SJCRH30 (cell line): ENCODE data around the gene IGLON5. TPM values are rescaled to one million over a fixed set of nuclear protein-coding genes. Genes with fewer than 3 reads are reported as not detected.
A peak's percentile ranks its signal among the peaks of the same experiment; 100 is the strongest.

Experiments used
- DNase-seq, 2 experiments: peaks; one replicate each; pipeline ENCODE4 v3.0.0-alpha.2; 2015 to 2020
- H3K27ac ChIP-seq: fragments of 250-450 bp; sonication (Bioruptor Pico); 2 replicates; pipeline ENCODE4 v1.5.1; 2020; ENCODE audit warnings: mild to moderate bottlenecking, moderate library complexity
- H3K27me3 ChIP-seq: fragments of 250-450 bp; sonication (Bioruptor Pico); 2 replicates; pipeline ENCODE4 v1.5.1; 2020; ENCODE audit warnings: mild to moderate bottlenecking, moderate library complexity
- H3K36me3 ChIP-seq: fragments of 250-450 bp; sonication (Bioruptor Pico); 2 replicates; pipeline ENCODE4 v1.5.1; 2020; ENCODE audit warnings: mild to moderate bottlenecking, moderate library complexity
- H3K4me1 ChIP-seq: fragments of 250-450 bp; sonication (Bioruptor Pico); 2 replicates; pipeline ENCODE4 v1.5.1; 2020; ENCODE audit warnings: mild to moderate bottlenecking, moderate library complexity
- H3K4me3 ChIP-seq: fragments of 250-450 bp; sonication (Bioruptor Pico); 2 replicates; pipeline ENCODE4 v1.5.1; 2020; ENCODE audit warnings: mild to moderate bottlenecking, moderate library complexity
- H3K9me3 ChIP-seq: fragments of 250-450 bp; sonication (Bioruptor Pico); replicated peaks from 2 replicates; pipeline ENCODE4 v1.5.1; 2020; ENCODE audit warnings: mild to moderate bottlenecking, moderate library complexity
- total RNA-seq: library from RNA; depleted of rRNA; stranded (reverse); fragments of >200 nt; shearing (Covaris generic); gene quantifications from 2 replicates; pipeline ENCODE4 v1.2.3, GENCODE V29; 2014

The IGLON5 gene
- total RNA-seq, 1 experiment from 2014 or later = not detected

DNA sequence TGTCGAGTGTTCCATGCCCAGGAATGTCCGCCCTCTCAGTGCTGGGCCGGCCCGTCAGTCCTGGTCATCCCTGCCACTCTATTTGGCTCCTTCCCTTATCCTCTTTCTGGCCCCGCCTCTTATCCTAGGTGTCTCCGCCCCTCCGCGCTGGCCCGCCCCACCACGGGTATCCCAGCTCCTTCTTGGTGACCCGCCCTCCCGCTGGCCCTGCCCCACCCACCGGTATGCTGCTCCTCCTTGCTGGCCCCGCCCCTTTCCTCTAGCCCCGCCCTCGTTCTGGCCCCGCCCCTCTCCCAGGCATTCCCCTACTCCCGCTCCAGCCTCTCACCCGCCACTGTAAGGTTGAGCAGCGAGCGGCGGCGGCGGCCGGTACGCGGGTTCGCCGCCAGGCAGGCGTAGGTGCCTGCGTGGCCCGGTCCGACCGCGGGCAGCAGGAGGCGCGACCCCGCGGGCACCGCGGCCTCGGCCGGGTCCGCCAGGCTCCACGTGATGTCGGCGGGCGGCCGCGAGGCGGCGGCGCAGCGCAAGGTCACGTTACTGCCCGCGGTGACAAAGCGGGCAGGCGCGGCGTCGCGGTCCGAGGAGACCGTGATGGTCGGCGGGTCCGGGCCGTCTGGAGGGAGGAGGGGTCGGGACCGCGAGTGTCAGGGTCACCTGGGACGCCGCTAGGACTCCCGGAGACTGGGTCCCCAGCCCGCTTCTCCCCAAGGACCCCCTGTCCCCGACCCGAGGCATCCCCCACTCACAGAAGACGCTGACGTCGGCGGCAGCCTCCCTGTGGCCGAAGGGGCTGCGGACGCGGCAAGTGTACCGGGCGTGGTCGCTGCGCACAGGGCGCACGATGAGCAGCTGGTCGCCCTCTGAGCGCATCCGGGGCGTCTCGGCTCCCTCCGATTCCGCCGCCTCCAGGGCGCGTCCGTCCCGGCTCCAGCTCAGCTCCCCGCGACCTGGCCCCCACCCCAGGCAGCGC lies 28.5 kb downstream of the IGLON5 start:
- Histone ChIP-seq H3K9me3 (no peaks in the 10 kb centered on the region), H3K36me3 (no peaks in the 10 kb centered on the region), H3K27me3 (no peaks in the 10 kb centered on the region), H3K4me1 (no peaks in the 10 kb centered on the region), H3K4me3 (no peak overlapping the region), H3K27ac (no peak overlapping the region)
- DNase-seq = peak; percentile 18 to 42

DNA sequence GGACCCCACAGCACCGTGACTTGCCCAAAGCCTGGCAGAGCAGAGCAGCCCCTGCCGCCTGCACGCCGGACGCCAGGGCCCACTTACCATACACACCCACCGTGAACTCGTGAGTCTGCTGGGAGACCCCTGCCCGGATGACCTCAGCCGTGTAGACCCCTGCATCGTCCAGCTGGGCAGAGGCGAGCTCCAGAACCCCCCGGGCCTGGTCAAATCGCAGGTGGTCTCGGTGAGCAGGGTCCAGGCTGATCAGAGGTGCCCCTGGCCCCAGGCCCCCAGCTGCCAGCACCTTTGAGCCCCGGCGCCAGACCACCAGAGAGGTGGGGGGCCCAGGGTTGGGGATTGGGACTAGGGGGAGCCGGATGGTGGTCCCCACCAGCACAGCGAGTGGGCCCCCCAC lies 29.6 kb downstream of the IGLON5 start:
- no peaks in the 10 kb centered on the region for H3K9me3 ChIP-seq
- H3K36me3 ChIP-seq = no peaks in the 10 kb centered on the region
- no peak overlapping the region for H3K4me3 ChIP-seq
- H3K27me3 ChIP-seq = no peaks in the 10 kb centered on the region
- H3K4me1 ChIP-seq = no peaks in the 10 kb centered on the region
- no peak for DNase-seq
- no peak overlapping the region for H3K27ac ChIP-seq

DNA sequence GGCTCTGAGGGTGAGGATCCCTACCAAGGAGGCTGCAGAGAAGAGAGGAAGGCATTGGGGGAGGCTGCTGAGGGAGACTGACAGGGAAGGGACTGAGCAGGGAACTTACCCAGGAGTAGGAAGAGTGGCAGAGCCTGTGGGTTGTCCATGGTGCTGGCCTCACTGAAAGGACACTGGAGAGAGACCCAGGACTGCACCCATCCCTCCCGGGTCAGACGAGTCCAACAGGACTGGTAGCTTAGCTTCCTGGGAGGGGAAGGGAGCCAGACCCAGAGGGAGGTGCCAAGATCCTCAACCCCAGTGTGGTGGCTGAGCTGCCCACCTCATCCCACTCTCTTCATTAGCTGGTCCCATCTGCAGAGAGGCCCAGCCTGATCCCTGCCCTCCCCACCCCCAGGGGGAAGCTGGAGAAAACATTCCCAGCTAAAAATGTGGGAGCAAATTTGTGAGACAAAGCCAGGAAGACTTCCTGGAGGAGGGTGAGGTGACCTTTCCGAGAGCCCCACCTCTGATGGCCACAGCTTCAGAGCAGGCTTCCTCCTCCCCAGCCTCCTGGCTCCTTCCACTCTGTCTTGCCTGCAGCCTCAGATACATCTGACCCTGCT lies 30.6 kb downstream of the IGLON5 start, which contains the start of gene VSIG10L:
Gene VSIG10L, minus strand, starts transcription at position 164 of the 605 bp plus-strand sequence. Its CDS starts 15 bp downstream, at position 149.
- H3K4me3 ChIP-seq = no peak within 1 kb of the TSS
- H3K27ac ChIP-seq = no peak within 1 kb of the TSS
- no peaks in the 10 kb centered on the region for H3K9me3 ChIP-seq
- DNase-seq = no peak
- H3K4me1 ChIP-seq = no peaks in the 10 kb centered on the region
- H3K27me3 ChIP-seq = no peaks in the 10 kb centered on the region
- H3K36me3 ChIP-seq = no peaks in the 10 kb centered on the region

GRCh38 chr19:51342631-51343569 lies 31.5 kb downstream of the IGLON5 start:
- no peaks in the 10 kb centered on the region for H3K9me3 ChIP-seq
- H3K4me3 ChIP-seq = no peak overlapping the region
- no peak overlapping the region for H3K27ac ChIP-seq
- no peak for DNase-seq
- H3K4me1 ChIP-seq = no peaks in the 10 kb centered on the region
- no peaks in the 10 kb centered on the region for H3K36me3 ChIP-seq
- no peaks in the 10 kb centered on the region for H3K27me3 ChIP-seq

DNA sequence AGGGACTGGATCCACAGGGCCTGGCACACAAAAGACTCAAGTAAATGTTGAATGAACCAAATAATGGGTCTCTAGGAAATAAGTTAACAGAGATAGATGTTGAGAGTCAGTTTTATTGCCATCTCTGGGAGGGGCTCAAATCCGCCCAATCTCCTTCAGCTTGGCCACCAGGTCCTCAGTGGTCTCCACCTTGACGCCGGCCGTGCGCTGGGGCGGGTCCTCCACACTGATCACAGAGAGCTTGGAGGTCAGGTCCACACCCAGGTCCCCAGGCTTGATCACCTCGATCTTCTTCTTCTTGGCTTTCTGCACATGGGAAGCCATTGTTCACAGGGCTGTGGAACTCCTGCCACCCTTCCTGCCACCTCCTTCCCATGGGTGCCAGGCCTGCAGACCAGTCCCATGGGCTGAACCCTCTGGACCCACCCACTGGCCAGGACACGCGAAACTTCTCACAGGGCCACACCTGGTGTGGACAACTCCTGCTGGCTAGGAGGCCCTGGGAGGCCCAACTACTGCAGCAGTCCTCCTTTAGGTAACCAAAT lies 33.7 kb downstream of the IGLON5 start:
- Histone ChIP-seq H3K9me3 (no peaks in the 10 kb centered on the region), H3K27ac (no peak overlapping the region), H3K27me3 (no peaks in the 10 kb centered on the region), H3K4me3 (no peak overlapping the region), H3K36me3 (no peaks in the 10 kb centered on the region), H3K4me1 (peaks cover 3% of the 10 kb centered on the region; the same call in 1 of the 2 replicates)
- DNase-seq = no peak

- Histone ChIP-seq H3K27me3 (no peaks in the 10 kb centered on the region), H3K4me1 (peaks cover 11% of the 10 kb centered on the region; the same call in 1 of the 2 replicates), H3K36me3 (no peaks in the 10 kb centered on the region), H3K27ac (no peak overlapping the region), H3K9me3 (no peaks in the 10 kb centered on the region), H3K4me3 (no peak overlapping the region)
- no peak for DNase-seq
Observed at GRCh38 chr19:51346742-51347141, 35.3 kb downstream of the IGLON5 start.

DNA sequence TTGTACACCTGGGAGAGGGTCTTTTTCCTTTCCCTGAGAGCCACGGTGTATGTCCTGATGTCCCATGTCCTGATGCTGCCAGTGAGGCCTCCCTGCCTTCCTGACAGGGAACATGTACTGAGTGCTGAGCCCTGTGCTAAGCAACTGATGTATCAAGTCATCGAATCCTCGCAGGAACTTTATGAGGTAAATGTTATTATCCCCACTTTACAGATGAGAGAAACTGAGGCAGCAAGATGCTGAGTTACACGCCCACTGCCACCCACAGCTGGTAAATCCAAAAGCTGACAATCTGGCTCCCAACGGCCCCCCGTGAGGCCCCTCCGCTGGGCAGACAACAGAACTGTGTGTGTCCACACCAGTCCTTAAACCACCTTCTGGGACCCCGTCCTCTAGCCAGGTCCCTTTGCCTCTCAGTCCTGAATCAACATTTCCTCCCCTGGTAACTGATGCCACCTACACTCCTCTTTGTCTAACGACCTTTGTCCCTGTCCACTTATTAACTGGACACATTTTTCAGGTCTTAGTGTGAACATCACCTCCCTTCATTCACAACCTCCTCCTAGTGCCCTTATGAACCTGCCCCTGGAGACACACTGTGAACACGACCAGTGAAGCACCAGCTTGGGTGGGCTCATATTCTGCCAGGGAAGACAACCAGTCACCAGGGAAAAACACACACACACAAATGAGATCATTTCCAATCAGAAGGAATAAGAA lies 35.9 kb downstream of the IGLON5 start:
- Histone ChIP-seq H3K4me1 (peaks cover 11% of the 10 kb centered on the region; the same call in 1 of the 2 replicates), H3K27me3 (no peaks in the 10 kb centered on the region)
- DNase-seq = no peak

GRCh38 chr19:51351266-51351990 lies 40.0 kb downstream of the IGLON5 start:
- H3K27me3 ChIP-seq = no peaks in the 10 kb centered on the region
- H3K4me1 ChIP-seq = peaks cover 11% of the 10 kb centered on the region; the same call in 1 of the 2 replicates
- H3K27ac ChIP-seq = peak overlapping the region; percentile 41
- H3K36me3 ChIP-seq = no peaks in the 10 kb centered on the region
- H3K4me3 ChIP-seq = no peak overlapping the region
- no peaks in the 10 kb centered on the region for H3K9me3 ChIP-seq
- DNase-seq = no peak

More for the DNA sequence above, 35.9 kb downstream of the IGLON5 start:
- Histone ChIP-seq H3K4me3 (no peak overlapping the region), H3K9me3 (no peaks in the 10 kb centered on the region), H3K27ac (no peak overlapping the region), H3K36me3 (no peaks in the 10 kb centered on the region)

- Histone ChIP-seq H3K4me1 (peaks cover 11% of the 10 kb centered on the region; the same call in 1 of the 2 replicates), H3K27ac (no peak overlapping the region), H3K4me3 (no peak overlapping the region), H3K27me3 (no peaks in the 10 kb centered on the region), H3K9me3 (no peaks in the 10 kb centered on the region), H3K36me3 (no peaks in the 10 kb centered on the region)
- DNase-seq = no peak
Observed at GRCh38 chr19:51352783-51353360, 41.4 kb downstream of the IGLON5 start.

DNA sequence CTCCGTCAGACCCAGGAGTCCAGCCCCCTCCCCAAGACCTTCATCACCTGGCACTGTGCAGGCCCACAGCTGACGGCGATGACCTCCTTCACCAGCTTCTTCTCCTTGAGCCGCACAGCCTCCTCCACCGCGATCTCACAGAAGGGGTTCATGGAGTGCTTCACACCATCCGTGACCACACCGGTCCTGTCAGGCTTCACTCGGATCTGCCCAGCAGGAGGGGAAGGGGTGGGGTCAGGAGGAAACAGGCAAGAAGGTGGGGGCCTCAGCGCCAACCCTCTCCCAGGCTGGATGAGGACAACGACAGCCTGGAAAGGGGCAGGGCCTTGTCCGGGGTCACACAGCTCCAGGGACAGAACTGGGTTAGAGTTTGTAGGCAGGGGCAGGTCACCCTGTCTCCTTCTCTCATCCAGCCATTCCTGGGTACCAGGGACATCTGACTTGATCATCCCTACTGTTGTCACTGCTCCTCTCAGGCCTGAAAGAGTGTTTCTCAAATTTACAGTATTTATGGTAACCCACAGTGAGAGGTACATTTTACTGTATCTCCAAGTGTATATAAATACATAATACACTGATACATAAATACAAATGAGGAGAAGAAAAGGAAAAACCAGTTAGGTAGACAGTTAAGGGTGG lies 42.8 kb downstream of the IGLON5 start:
- peak; percentile 23 to 26 for DNase-seq
- Histone ChIP-seq H3K36me3 (no peaks in the 10 kb centered on the region), H3K4me3 (no peak overlapping the region), H3K27ac (peak overlapping the region; percentile 62), H3K9me3 (no peaks in the 10 kb centered on the region), H3K4me1 (peaks cover 11% of the 10 kb centered on the region; the same call in 1 of the 2 replicates), H3K27me3 (no peaks in the 10 kb centered on the region)

GRCh38 chr19:51354742-51355148 lies 43.3 kb downstream of the IGLON5 start:
- Histone ChIP-seq H3K36me3 (no peaks in the 10 kb centered on the region), H3K27me3 (no peaks in the 10 kb centered on the region), H3K27ac (peak overlapping the region; percentile 62), H3K4me1 (peaks cover 11% of the 10 kb centered on the region; the same call in 1 of the 2 replicates), H3K4me3 (no peak overlapping the region), H3K9me3 (no peaks in the 10 kb centered on the region)
- peak; percentile 76 to 84 for DNase-seq

DNA sequence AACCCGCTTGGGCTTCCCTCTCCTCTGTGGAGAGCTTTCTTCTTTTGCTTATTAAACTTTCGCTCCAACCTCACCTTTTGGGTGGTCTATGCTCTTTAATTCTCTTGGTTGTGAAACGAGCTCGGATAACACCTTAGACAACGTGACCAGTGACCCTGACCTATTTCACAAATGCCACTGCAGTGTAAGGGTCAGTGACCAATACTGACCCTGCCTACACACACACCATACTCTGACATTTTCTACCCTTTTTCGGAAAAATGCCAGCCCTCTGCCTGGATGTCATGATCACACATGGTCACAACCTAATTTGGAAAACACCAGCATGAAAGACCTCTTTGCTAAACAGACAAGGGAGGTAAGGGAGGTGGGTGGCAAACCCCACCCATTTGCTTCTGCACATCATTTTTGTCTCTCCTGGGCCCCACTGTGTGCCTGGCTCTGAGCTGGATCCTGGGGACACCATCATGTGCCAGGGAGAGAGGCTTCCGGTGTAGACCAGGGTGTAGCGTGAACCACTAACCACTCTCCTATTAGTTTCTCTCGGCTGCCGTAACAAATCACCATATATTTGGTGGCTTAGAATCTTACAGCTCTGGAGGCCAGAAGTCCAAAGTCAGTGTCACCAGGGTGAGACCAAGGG lies 44.8 kb downstream of the IGLON5 start:
- no peak for DNase-seq

More for the DNA sequence above, 44.8 kb downstream of the IGLON5 start:
- Histone ChIP-seq H3K27me3 (no peaks in the 10 kb centered on the region), H3K27ac (no peak overlapping the region), H3K4me3 (no peak overlapping the region), H3K9me3 (no peaks in the 10 kb centered on the region), H3K4me1 (no peaks in the 10 kb centered on the region), H3K36me3 (no peaks in the 10 kb centered on the region)
